ENCODE measurements around the gene CCT7.

The CCT7 gene

GRCh38 chr2:73272270-73272669, 38.2 kb downstream of the CCT7 start:
- no peaks in the 10 kb centered on the region for H3K9me3 ChIP-seq (ENCODE audit: control insufficient read depth, insufficient read depth, low read length)

GRCh38 chr2:73279852-73280251, 45.7 kb downstream of the CCT7 start:
- H3K9ac ChIP-seq (ENCODE audit: low read depth, low read length), result no peak overlapping the region
- H3K36me3 ChIP-seq (ENCODE audit: control insufficient read depth, insufficient read depth, low read length), result no peaks in the 10 kb centered on the region
- H3K27me3 ChIP-seq (ENCODE audit: control insufficient read depth, insufficient read depth, low read length), result no peaks in the 10 kb centered on the region
- no peak overlapping the region for H3K27ac ChIP-seq (ENCODE audit: low read depth, low read length)
- H3K9me3 ChIP-seq (ENCODE audit: control insufficient read depth, insufficient read depth, low read length), result no peaks in the 10 kb centered on the region
- peaks cover 13% of the 10 kb centered on the region for H3K4me1 ChIP-seq (ENCODE audit: control insufficient read depth, insufficient read depth, low read length)
- H3K4me3 ChIP-seq (ENCODE audit: low read depth, low read length), result no peak overlapping the region

More at GRCh38 chr2:73272270-73272669, 38.2 kb downstream of the CCT7 start:
- Histone ChIP-seq H3K4me1 (ENCODE audit: control insufficient read depth, insufficient read depth, low read length) (no peaks in the 10 kb centered on the region), H3K36me3 (ENCODE audit: control insufficient read depth, insufficient read depth, low read length) (no peaks in the 10 kb centered on the region), H3K9ac (ENCODE audit: low read depth, low read length) (no peak overlapping the region), H3K27me3 (ENCODE audit: control insufficient read depth, insufficient read depth, low read length) (peaks cover 29% of the 10 kb centered on the region), H3K27ac (ENCODE audit: low read depth, low read length) (peak overlapping the region; percentile 37), H3K4me3 (ENCODE audit: low read depth, low read length) (no peak overlapping the region)

GRCh38 chr2:73281244-73281643, 47.1 kb downstream of the CCT7 start:
- Histone ChIP-seq H3K4me3 (ENCODE audit: low read depth, low read length) (no peak overlapping the region), H3K27me3 (ENCODE audit: control insufficient read depth, insufficient read depth, low read length) (peaks cover 13% of the 10 kb centered on the region), H3K9ac (ENCODE audit: low read depth, low read length) (no peak overlapping the region), H3K4me1 (ENCODE audit: control insufficient read depth, insufficient read depth, low read length) (peaks cover 20% of the 10 kb centered on the region), H3K27ac (ENCODE audit: low read depth, low read length) (no peak overlapping the region), H3K9me3 (ENCODE audit: control insufficient read depth, insufficient read depth, low read length) (no peaks in the 10 kb centered on the region), H3K36me3 (ENCODE audit: control insufficient read depth, insufficient read depth, low read length) (no peaks in the 10 kb centered on the region)

GRCh38 chr2:73282924-73283544, 48.9 kb downstream of the CCT7 start:
- peak overlapping the region; percentile 30; the same call in 1 of the 2 replicates for H3K9ac ChIP-seq (ENCODE audit: low read depth, low read length)
- H3K4me3 ChIP-seq (ENCODE audit: low read depth, low read length), result peak overlapping the region; percentile 81

DNA sequence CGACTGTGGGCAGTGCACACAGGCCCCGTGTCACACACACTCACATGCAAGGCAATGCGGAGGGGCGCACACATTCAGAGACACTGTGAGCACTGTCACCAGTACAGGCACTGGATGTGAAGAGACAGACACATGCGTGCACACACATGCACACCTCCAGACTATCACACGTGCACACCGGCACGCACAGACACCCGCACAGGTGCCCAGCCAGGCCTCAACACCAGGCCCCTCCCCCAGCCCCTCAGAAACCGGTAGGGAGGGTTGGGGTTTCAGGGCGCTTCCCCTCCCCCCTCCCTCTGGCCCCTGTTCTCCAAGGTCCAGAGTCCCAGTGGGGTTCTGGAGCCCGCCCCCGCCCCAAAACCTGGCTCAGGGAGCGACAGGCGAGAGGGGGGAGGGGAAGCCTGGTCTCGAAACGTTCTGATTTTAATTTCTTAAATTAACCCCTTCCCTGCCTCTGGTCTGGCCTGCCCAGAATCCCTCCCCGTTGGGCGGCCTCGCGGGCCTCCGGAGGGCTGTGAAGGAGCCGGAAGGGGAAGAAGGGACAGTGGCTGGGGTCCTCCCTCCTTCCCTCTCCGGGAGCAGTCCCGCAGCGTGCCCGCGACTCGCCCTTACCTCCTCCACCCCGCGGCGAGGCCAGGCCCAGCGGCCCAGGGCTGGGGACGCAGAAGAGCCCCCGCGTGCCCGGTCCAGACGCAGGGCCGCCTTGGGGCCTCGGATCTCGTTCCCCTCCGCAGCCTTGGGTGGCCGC, 49.6 kb downstream of the CCT7 start:
- Histone ChIP-seq H3K4me3 (ENCODE audit: low read depth, low read length) (peak overlapping the region; percentile 81), H3K27ac (ENCODE audit: low read depth, low read length) (peak overlapping the region; percentile 43), H3K9ac (ENCODE audit: low read depth, low read length) (peak overlapping the region; percentile 65), H3K36me3 (ENCODE audit: control insufficient read depth, insufficient read depth, low read length) (no peaks in the 10 kb centered on the region), H3K9me3 (ENCODE audit: control insufficient read depth, insufficient read depth, low read length) (no peaks in the 10 kb centered on the region), H3K27me3 (ENCODE audit: control insufficient read depth, insufficient read depth, low read length) (peaks cover 38% of the 10 kb centered on the region), H3K4me1 (ENCODE audit: control insufficient read depth, insufficient read depth, low read length) (peaks cover 20% of the 10 kb centered on the region)

More at GRCh38 chr2:73282924-73283544, 48.9 kb downstream of the CCT7 start:
- no peaks in the 10 kb centered on the region for H3K9me3 ChIP-seq (ENCODE audit: control insufficient read depth, insufficient read depth, low read length)
- peaks cover 20% of the 10 kb centered on the region for H3K4me1 ChIP-seq (ENCODE audit: control insufficient read depth, insufficient read depth, low read length)
- peaks cover 31% of the 10 kb centered on the region for H3K27me3 ChIP-seq (ENCODE audit: control insufficient read depth, insufficient read depth, low read length)
- H3K27ac ChIP-seq (ENCODE audit: low read depth, low read length), result peak overlapping the region; percentile 6
- no peaks in the 10 kb centered on the region for H3K36me3 ChIP-seq (ENCODE audit: control insufficient read depth, insufficient read depth, low read length)

- Histone ChIP-seq H3K4me1 (ENCODE audit: control insufficient read depth, insufficient read depth, low read length) (peaks cover 20% of the 10 kb centered on the region), H3K9ac (ENCODE audit: low read depth, low read length) (peak within 1 kb of the TSS; percentile 65), H3K9me3 (ENCODE audit: control insufficient read depth, insufficient read depth, low read length) (no peaks in the 10 kb centered on the region), H3K27me3 (ENCODE audit: control insufficient read depth, insufficient read depth, low read length) (peaks cover 46% of the 10 kb centered on the region), H3K4me3 (ENCODE audit: low read depth, low read length) (peak within 1 kb of the TSS; percentile 81), H3K27ac (ENCODE audit: low read depth, low read length) (peak within 1 kb of the TSS; percentile 43), H3K36me3 (ENCODE audit: control insufficient read depth, insufficient read depth, low read length) (no peaks in the 10 kb centered on the region)
These were observed 50.4 kb downstream of the CCT7 start, which contains the start of gene FBXO41 for GRCh38 chr2:73284296-73285158. Gene FBXO41, minus strand, starts transcription at chr2:73284478. Its CDS starts 14,848 bp downstream, at chr2:73269630.

DNA sequence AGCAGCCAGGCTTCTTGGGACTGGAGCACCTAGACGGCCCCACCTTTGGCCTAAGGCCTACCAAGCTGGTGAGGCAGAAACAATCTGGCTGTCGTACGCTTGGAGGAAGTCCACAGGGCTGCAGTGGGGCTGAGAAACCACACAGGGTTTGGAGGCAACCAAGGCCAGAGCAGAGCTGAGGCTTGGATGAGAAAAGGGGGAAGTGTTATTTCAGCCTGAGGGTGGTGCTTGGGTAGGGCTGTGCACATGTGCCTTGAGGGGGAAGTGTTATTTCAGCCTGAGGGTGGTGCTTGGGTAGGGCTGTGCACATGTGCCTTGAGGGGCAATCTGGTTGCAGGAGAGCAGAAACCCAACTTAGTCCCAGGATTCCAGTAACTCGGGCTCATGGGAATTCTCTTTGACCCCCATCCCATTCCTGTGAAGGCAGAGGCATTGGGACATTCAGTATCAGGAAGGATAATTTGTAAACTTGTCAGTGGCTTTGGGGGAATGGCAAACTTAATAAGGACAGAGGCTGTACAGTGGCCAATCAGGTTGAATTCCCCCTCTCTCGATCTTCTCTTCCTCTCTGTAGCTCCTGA, 51.1 kb downstream of the CCT7 start:
- Histone ChIP-seq H3K4me3 (ENCODE audit: low read depth, low read length) (peak overlapping the region; percentile 81), H3K27ac (ENCODE audit: low read depth, low read length) (no peak overlapping the region), H3K9ac (ENCODE audit: low read depth, low read length) (peak overlapping the region; percentile 15; the same call in 1 of the 2 replicates), H3K27me3 (ENCODE audit: control insufficient read depth, insufficient read depth, low read length) (peaks cover 53% of the 10 kb centered on the region), H3K36me3 (ENCODE audit: control insufficient read depth, insufficient read depth, low read length) (no peaks in the 10 kb centered on the region), H3K9me3 (ENCODE audit: control insufficient read depth, insufficient read depth, low read length) (no peaks in the 10 kb centered on the region), H3K4me1 (ENCODE audit: control insufficient read depth, insufficient read depth, low read length) (peaks cover 20% of the 10 kb centered on the region)

DNA sequence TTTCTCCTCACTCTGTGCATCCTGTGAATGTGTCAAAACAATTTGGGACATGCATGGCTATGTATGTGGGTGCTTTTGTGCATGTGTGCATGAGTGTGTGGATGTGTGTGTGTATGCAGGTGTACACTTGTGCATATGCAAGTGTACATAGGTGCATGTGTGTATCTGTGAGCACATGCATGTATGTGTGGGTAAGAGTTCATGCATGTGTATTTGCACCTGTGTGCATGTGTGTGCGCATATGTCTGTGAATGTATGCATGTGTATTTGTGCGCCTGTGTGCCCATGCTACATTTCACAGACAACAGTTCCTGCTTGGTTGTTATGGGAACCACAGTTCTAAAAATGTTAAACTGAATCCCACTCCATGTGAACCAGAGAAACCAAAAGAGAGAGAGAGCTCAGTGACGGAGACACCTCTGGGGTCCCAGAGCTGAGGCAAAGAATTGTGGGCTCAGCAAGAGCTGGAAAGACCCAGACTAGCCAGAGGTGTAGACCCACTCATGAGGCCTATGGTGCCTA, 52.1 kb downstream of the CCT7 start:
- Histone ChIP-seq H3K4me3 (ENCODE audit: low read depth, low read length) (no peak overlapping the region), H3K4me1 (ENCODE audit: control insufficient read depth, insufficient read depth, low read length) (peaks cover 20% of the 10 kb centered on the region), H3K36me3 (ENCODE audit: control insufficient read depth, insufficient read depth, low read length) (no peaks in the 10 kb centered on the region), H3K9me3 (ENCODE audit: control insufficient read depth, insufficient read depth, low read length) (no peaks in the 10 kb centered on the region), H3K9ac (ENCODE audit: low read depth, low read length) (no peak overlapping the region), H3K27ac (ENCODE audit: low read depth, low read length) (no peak overlapping the region), H3K27me3 (ENCODE audit: control insufficient read depth, insufficient read depth, low read length) (peaks cover 63% of the 10 kb centered on the region)

DNA sequence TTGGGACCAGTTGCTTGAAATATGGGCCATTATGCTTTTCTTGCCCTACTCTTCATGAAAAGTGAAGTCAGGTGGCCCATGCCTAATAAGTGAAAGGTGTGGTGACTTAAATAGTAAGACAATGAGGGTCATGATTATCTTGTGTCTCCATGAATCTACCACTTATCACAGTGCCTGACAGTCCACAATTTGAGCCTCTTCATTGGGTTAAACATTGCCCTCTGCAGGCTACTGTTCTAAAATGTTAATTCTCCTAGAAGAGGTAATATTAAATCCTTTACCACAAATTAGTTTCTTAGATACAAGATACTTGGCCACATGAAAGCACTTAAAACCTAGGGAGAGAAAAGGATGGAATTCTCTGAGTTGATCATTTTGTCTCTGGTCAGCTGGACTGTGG, 55.2 kb downstream of the CCT7 start:
- H3K9me3 ChIP-seq (ENCODE audit: control insufficient read depth, insufficient read depth, low read length), result no peaks in the 10 kb centered on the region
- no peak overlapping the region for H3K27ac ChIP-seq (ENCODE audit: low read depth, low read length)
- peaks cover 92% of the 10 kb centered on the region for H3K27me3 ChIP-seq (ENCODE audit: control insufficient read depth, insufficient read depth, low read length)
- H3K4me1 ChIP-seq (ENCODE audit: control insufficient read depth, insufficient read depth, low read length), result peaks cover 16% of the 10 kb centered on the region
- H3K36me3 ChIP-seq (ENCODE audit: control insufficient read depth, insufficient read depth, low read length), result no peaks in the 10 kb centered on the region
- H3K9ac ChIP-seq (ENCODE audit: low read depth, low read length), result no peak overlapping the region
- no peak overlapping the region for H3K4me3 ChIP-seq (ENCODE audit: low read depth, low read length)

DNA sequence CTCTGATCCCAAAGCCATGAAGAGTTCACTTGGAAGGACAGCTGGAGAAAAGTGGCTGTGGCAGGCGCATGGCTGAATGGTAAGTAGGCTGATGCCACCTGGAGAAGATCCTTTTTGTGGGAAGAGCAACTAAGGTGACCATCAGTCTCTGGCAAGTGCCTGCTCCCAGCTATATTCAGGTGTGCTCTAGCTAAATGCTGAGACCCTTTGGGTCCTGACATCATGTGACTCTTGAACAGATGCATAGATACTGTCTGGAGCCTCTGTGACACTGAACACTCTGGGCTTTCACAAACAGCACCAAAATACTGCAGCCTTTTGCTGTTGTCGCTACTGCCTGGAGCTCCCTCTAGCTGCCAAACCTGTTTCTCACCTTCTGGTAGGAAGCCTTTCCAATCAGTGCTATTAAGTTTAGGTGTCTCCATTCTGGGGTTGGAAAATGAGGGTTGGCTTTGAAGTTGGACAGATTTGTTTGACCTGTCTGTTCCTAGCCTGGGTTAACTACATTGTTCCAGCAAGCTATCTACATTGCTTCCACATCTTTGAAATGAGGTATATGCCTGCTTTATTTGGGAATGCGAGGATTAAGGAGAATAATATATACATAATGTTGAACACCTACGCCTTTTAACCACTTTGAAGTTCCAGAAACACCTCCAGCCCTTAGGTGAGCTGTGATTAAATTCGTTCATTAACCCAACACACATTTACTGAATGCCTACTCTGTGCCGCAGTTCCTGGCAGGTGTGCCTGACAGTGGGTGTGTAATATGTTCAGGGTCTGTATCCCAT, 56.1 kb downstream of the CCT7 start:
- no peaks in the 10 kb centered on the region for H3K36me3 ChIP-seq (ENCODE audit: control insufficient read depth, insufficient read depth, low read length)
- H3K27ac ChIP-seq (ENCODE audit: low read depth, low read length), result no peak overlapping the region
- H3K27me3 ChIP-seq (ENCODE audit: control insufficient read depth, insufficient read depth, low read length), result peaks cover 98% of the 10 kb centered on the region
- no peak overlapping the region for H3K4me3 ChIP-seq (ENCODE audit: low read depth, low read length)
- H3K9me3 ChIP-seq (ENCODE audit: control insufficient read depth, insufficient read depth, low read length), result no peaks in the 10 kb centered on the region
- H3K9ac ChIP-seq (ENCODE audit: low read depth, low read length), result no peak overlapping the region
- peaks cover 11% of the 10 kb centered on the region for H3K4me1 ChIP-seq (ENCODE audit: control insufficient read depth, insufficient read depth, low read length)
